Neural cell (in vitro differentiated cells): ENCODE data around the gene PTPRG. TPM values are rescaled to one million over a fixed set of nuclear protein-coding genes. Genes with fewer than 3 reads are reported as not detected.
A peak's percentile ranks its signal among the peaks of the same experiment; 100 is the strongest.

Experiments used
- H2AFZ ChIP-seq: fragments of 200-600, 300-800 bp; sonication (generic), shearing (Covaris generic); 2 replicates; pipeline ENCODE4 v1.6.0; 2014; ENCODE audit warnings: low read depth, mild to moderate bottlenecking, antibody characterized with exemption, low read length, moderate library complexity
- H3F3A ChIP-seq: fragments of 200-600 bp; shearing (Covaris generic); 2 replicates; pipeline ENCODE4 v1.6.1; 2016; ENCODE audit warnings: mild to moderate bottlenecking, moderate library complexity, mixed read lengths, antibody characterized with exemption, low read length; ENCODE audit not compliant: insufficient read depth, poor library complexity, severe bottlenecking
- H3K27ac ChIP-seq: fragments of 200-600, 300-800 bp; sonication (generic), shearing (Covaris generic); 2 replicates; pipeline ENCODE4 v1.5.1; 2014; ENCODE audit warnings: mild to moderate bottlenecking, low read length, moderate library complexity
- H3K27me3 ChIP-seq: fragments of 300-800, 200-600 bp; sonication (generic), shearing (Covaris generic); 2 replicates; pipeline ENCODE4 v1.6.0; 2014; ENCODE audit warnings: mild to moderate bottlenecking, low read depth, low read length, moderate library complexity; ENCODE audit not compliant: insufficient read depth
- H3K36me3 ChIP-seq: fragments of 300-800, 200-600 bp; sonication (generic), shearing (Covaris generic); 2 replicates; pipeline ENCODE4 v1.5.1; 2014; ENCODE audit warnings: mild to moderate bottlenecking, antibody characterized with exemption, low read length, moderate library complexity; ENCODE audit not compliant: insufficient read depth
- H3K4me2 ChIP-seq: fragments of 300-800, 200-600 bp; sonication (generic), shearing (Covaris generic); 2 replicates; pipeline ENCODE4 v1.6.0; 2014; ENCODE audit warnings: mild to moderate bottlenecking, low read length
- H3K4me3 ChIP-seq: fragments of 300-800, 200-600 bp; sonication (generic), shearing (Covaris generic); 2 replicates; pipeline ENCODE4 v1.5.1; 2014; ENCODE audit warnings: mild to moderate bottlenecking, low read length, moderate library complexity
- H3K79me2 ChIP-seq: fragments of 200-600 bp; shearing (Covaris generic); replicated peaks from 2 replicates; pipeline ENCODE4 v1.6.0; 2014; ENCODE audit warnings: mild to moderate bottlenecking, low read length, moderate library complexity; ENCODE audit not compliant: insufficient read depth
- H3K9ac ChIP-seq: fragments of 300-800, 200-600 bp; sonication (generic), shearing (Covaris generic); 2 replicates; pipeline ENCODE4 v1.6.1; 2016; ENCODE audit warnings: mild to moderate bottlenecking, low read length, mixed read lengths
- H3K9me2 ChIP-seq: fragments of 200-600 bp; shearing (Covaris generic); 2 replicates; pipeline ENCODE4 v1.6.1; 2016; ENCODE audit warnings: mild to moderate bottlenecking, low read length, mixed read lengths; ENCODE audit not compliant: insufficient read depth
- H3K9me3 ChIP-seq: fragments of 200-600, 300-800 bp; sonication (generic), shearing (Covaris generic); 2 replicates; pipeline ENCODE4 v1.6.1; 2016; ENCODE audit warnings: mild to moderate bottlenecking, mixed run types, low read length, moderate library complexity, mixed read lengths
- H4K20me1 ChIP-seq: fragments of 200-600 bp; shearing (Covaris generic); 2 replicates; pipeline ENCODE4 v1.6.1; 2016; ENCODE audit warnings: mild to moderate bottlenecking, mixed run types; ENCODE audit not compliant: insufficient read depth
- CTCF ChIP-seq: fragments of 450-650 bp; IDR thresholded peaks from 2 replicates; pipeline ENCODE4 v1.5.1; 2014; ENCODE audit warnings: antibody characterized with exemption, mild to moderate bottlenecking, moderate library complexity; ENCODE audit not compliant: poor library complexity, severe bottlenecking
- EP300 ChIP-seq: fragments of 450-650 bp; conservative IDR thresholded peaks from 2 replicates; pipeline ENCODE4 v1.6.1; 2014; ENCODE audit warnings: antibody characterized with exemption, mild to moderate bottlenecking, moderate library complexity; ENCODE audit not compliant: poor library complexity, severe bottlenecking
- EZH2 ChIP-seq: fragments of 200-600, 300-800 bp; shearing (Covaris generic), sonication (generic); IDR thresholded peaks from 2 replicates; pipeline ENCODE4 v1.6.1; 2014; ENCODE audit warnings: antibody characterized with exemption, low read length, borderline replicate concordance, mild to moderate bottlenecking; ENCODE audit not compliant: insufficient read depth, poor library complexity, severe bottlenecking
- MXI1 ChIP-seq: fragments of 450-650 bp; conservative IDR thresholded peaks from 2 replicates; pipeline ENCODE4 v1.6.1; 2014; ENCODE audit warnings: antibody characterized with exemption, mild to moderate bottlenecking; ENCODE audit not compliant: poor library complexity, severe bottlenecking
- POLR2AphosphoS5 ChIP-seq: IDR thresholded peaks from 2 replicates; pipeline ENCODE4 v1.6.1; 2012
- RAD21 ChIP-seq: fragments of 450-650 bp; conservative IDR thresholded peaks from 2 replicates; pipeline ENCODE4 v1.6.1; 2014; ENCODE audit warnings: antibody characterized with exemption, mild to moderate bottlenecking, moderate library complexity
- SMC3 ChIP-seq: fragments of 450-650 bp; conservative IDR thresholded peaks from 2 replicates; pipeline ENCODE4 v1.6.1; 2014; ENCODE audit warnings: antibody characterized with exemption, mild to moderate bottlenecking, moderate library complexity; ENCODE audit not compliant: poor library complexity
- TAF1 ChIP-seq: IDR thresholded peaks from 2 replicates; pipeline ENCODE4 v1.6.1; 2012; ENCODE audit warnings: low read depth
- polyA plus RNA-seq: library from polyadenylated mRNA; depleted of rRNA; stranded (reverse); fragments of >200 nt; gene quantifications from 2 replicates; pipeline ENCODE4 v1.2.3, GENCODE V29; 2014
- TF ChIP-seq, protein P1 (sequence below): IDR thresholded peaks from 2 replicates; pipeline ENCODE4 v1.6.1; 2012; ENCODE audit warnings: borderline replicate concordance

PTPRG gene
- polyA plus RNA-seq, 1 donor from 2014 or later = 33.1 TPM

GRCh38 chr3:61565569-61565968, 4.2 kb downstream of the PTPRG start:
- Histone ChIP-seq H2AFZ (no peak overlapping the region), H3K4me2 (peak overlapping the region; percentile 98), H3K79me2 (peaks cover 47% of the 10 kb centered on the region), H3K27me3 (no peaks in the 10 kb centered on the region), H3K9me2 (no peaks in the 10 kb centered on the region), H3K36me3 (no peaks in the 10 kb centered on the region), H3K9me3 (no peaks in the 10 kb centered on the region), H3F3A (no peaks in the 10 kb centered on the region), H4K20me1 (no peaks in the 10 kb centered on the region), H3K27ac (no peak overlapping the region), H3K4me3 (peak overlapping the region; percentile 97), H3K9ac (no peak overlapping the region)
- TF ChIP-seq SMC3 (no peak), TAF1 (no peak), RAD21 (no peak), MXI1 (no peak), CTCF (no peak), POLR2AphosphoS5 (no peak), EZH2 (no peak), EP300 (no peak)
- TF ChIP-seq, protein P1, sequence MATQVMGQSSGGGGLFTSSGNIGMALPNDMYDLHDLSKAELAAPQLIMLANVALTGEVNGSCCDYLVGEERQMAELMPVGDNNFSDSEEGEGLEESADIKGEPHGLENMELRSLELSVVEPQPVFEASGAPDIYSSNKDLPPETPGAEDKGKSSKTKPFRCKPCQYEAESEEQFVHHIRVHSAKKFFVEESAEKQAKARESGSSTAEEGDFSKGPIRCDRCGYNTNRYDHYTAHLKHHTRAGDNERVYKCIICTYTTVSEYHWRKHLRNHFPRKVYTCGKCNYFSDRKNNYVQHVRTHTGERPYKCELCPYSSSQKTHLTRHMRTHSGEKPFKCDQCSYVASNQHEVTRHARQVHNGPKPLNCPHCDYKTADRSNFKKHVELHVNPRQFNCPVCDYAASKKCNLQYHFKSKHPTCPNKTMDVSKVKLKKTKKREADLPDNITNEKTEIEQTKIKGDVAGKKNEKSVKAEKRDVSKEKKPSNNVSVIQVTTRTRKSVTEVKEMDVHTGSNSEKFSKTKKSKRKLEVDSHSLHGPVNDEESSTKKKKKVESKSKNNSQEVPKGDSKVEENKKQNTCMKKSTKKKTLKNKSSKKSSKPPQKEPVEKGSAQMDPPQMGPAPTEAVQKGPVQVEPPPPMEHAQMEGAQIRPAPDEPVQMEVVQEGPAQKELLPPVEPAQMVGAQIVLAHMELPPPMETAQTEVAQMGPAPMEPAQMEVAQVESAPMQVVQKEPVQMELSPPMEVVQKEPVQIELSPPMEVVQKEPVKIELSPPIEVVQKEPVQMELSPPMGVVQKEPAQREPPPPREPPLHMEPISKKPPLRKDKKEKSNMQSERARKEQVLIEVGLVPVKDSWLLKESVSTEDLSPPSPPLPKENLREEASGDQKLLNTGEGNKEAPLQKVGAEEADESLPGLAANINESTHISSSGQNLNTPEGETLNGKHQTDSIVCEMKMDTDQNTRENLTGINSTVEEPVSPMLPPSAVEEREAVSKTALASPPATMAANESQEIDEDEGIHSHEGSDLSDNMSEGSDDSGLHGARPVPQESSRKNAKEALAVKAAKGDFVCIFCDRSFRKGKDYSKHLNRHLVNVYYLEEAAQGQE = no peak

- Histone ChIP-seq H3K27ac (no peak overlapping the region), H2AFZ (no peak overlapping the region), H3K9ac (no peak overlapping the region), H3K4me2 (no peak overlapping the region), H4K20me1 (no peaks in the 10 kb centered on the region), H3K9me3 (no peaks in the 10 kb centered on the region), H3K27me3 (no peaks in the 10 kb centered on the region), H3K79me2 (peaks cover 59% of the 10 kb centered on the region), H3K9me2 (no peaks in the 10 kb centered on the region), H3K36me3 (no peaks in the 10 kb centered on the region), H3K4me3 (no peak overlapping the region), H3F3A (no peaks in the 10 kb centered on the region)
- TF ChIP-seq MXI1 (no peak), CTCF (no peak), EP300 (peak; percentile 93), TAF1 (no peak), RAD21 (no peak), EZH2 (no peak), SMC3 (no peak), POLR2AphosphoS5 (peak; percentile 79)
- TF ChIP-seq, protein P1 = peak; percentile 67
Measured at GRCh38 chr3:61568127-61568526, 6.8 kb downstream of the PTPRG start.
